Common myeloid progenitor, CD34-positive (primary cell): ENCODE measurements around the gene KAZN.

Source experiments
- CTCF ChIA-PET: fragments of 350-600 bp; sonication (Branson Sonifier 250); formaldehyde crosslinking; loops from one replicate; lab custom pipeline; 2021; ENCODE audit warnings: antibody characterized with exemption; lab: Charles Lee
- POLR2A ChIA-PET: fragments of 350-600 bp; sonication (Branson Sonifier 250); formaldehyde crosslinking; loops from one replicate; lab custom pipeline; 2021; ENCODE audit warnings: antibody characterized with exemption; lab: Charles Lee
- DNase-seq, 3 donors: peaks; one replicate each; pipeline versions ENCODE4 v3.0.0 to v3.0.0-alpha.2; 2013
- H3K27ac ChIP-seq, 2 experiments: 1 replicate in 1 of 2; 2 replicates in 1 of 2; pipeline ENCODE4 v1.7.0; 2013; ENCODE audit warnings: inconsistent platforms in 2 of 2, low read length in 2 of 2, mild to moderate bottlenecking in 2 of 2, low read depth in 1 of 2, moderate library complexity in 1 of 2; ENCODE audit not compliant: severe bottlenecking in 2 of 2, insufficient read depth in 1 of 2, poor library complexity in 1 of 2
- H3K27me3 ChIP-seq, 5 experiments: replicated peaks in 2 of 5; 1 replicate in 3 of 5; 2 replicates in 2 of 5; pipeline versions ENCODE4 v1.6.1 to v1.7.0; 2013; ENCODE audit warnings: low read length in 4 of 5, mild to moderate bottlenecking in 2 of 5, moderate library complexity in 2 of 5, inconsistent platforms in 1 of 5; ENCODE audit not compliant: insufficient read depth in 5 of 5, control insufficient read depth in 4 of 5
- H3K36me3 ChIP-seq, 4 experiments: 1 replicate in 2 of 4; 2 replicates in 2 of 4; pipeline versions ENCODE4 v1.6.1 to v1.7.0; 2013; ENCODE audit warnings: low read length in 3 of 4, control low read depth in 1 of 4, mild to moderate bottlenecking in 1 of 4; ENCODE audit not compliant: control insufficient read depth in 4 of 4, insufficient read depth in 4 of 4
- H3K4me1 ChIP-seq, 4 experiments: 1 replicate in 3 of 4; 2 replicates in 1 of 4; pipeline versions ENCODE4 v1.6.1 to v1.7.1; 2013; ENCODE audit warnings: low read length in 3 of 4, mild to moderate bottlenecking in 3 of 4, control low read depth in 1 of 4, inconsistent platforms in 1 of 4, moderate library complexity in 1 of 4; ENCODE audit not compliant: control insufficient read depth in 4 of 4, insufficient read depth in 4 of 4; ENCODE audit errors: control extremely low read depth in 1 of 4
- H3K4me3 ChIP-seq, 7 experiments: 1 replicate in 4 of 7; 2 replicates in 3 of 7; pipeline versions ENCODE4 v1.5.1 to v1.7.0; 2013; ENCODE audit warnings: mild to moderate bottlenecking in 7 of 7, low read length in 6 of 7, moderate library complexity in 6 of 7, inconsistent platforms in 2 of 7, low read depth in 2 of 7, control low read depth in 1 of 7; ENCODE audit not compliant: insufficient read depth in 4 of 7, control insufficient read depth in 1 of 7; ENCODE audit errors: extremely low read depth in 1 of 7
- H3K9me3 ChIP-seq, 5 experiments: 1 replicate in 4 of 5; 2 replicates in 1 of 5; pipeline versions ENCODE4 v1.6.1 to v1.7.1; 2013; ENCODE audit warnings: low read length in 4 of 5, mild to moderate bottlenecking in 2 of 5, inconsistent platforms in 1 of 5, low read depth in 1 of 5, moderate library complexity in 1 of 5; ENCODE audit not compliant: control insufficient read depth in 4 of 5, insufficient read depth in 2 of 5; ENCODE audit errors: control extremely low read depth in 1 of 5
- WGBS: methylation state at CpG from one replicate; pipeline ENCODE4 v1.1.5; 2013; ENCODE audit not compliant: insufficient coverage; 5-methylcytosine and 5-hydroxymethylcytosine counted together

The KAZN gene

GRCh38 chr1:14732728-14733047 lies 134.2 kb downstream of the KAZN start:
- Histone ChIP-seq H3K9me3 (no peaks in the 10 kb centered on the region), H3K36me3 (no peaks in the 10 kb centered on the region), H3K4me3 (no peak overlapping the region), H3K27me3 (no peaks in the 10 kb centered on the region), H3K27ac (no peak overlapping the region), H3K4me1 (peaks cover 7 to 35% (median 23%) of the 10 kb centered on the region in 4 experiments)
- 97% methylated on average over 4 of the region's 5 CpGs for WGBS
- DNase-seq = no peak
- POLR2A ChIA-PET = no interaction called here
- CTCF ChIA-PET = interaction anchor here (0.6 to 2.2 kb wide), 7 partner anchors 10 to 122 kb away, joined by 3 to 6 read pairs (median 3); no protein-coding TSS in a partner anchor

GRCh38 chr1:14733048-14733778 lies 134.7 kb downstream of the KAZN start:
- Histone ChIP-seq H3K27ac (no peak overlapping the region), H3K36me3 (no peaks in the 10 kb centered on the region), H3K4me3 (no peak overlapping the region), H3K9me3 (no peaks in the 10 kb centered on the region), H3K27me3 (no peaks in the 10 kb centered on the region), H3K4me1 (peaks cover 7 to 40% (median 28%) of the 10 kb centered on the region in 4 experiments)
- POLR2A ChIA-PET = no interaction called here
- DNase-seq = no peak
- CTCF ChIA-PET = interaction anchor here (1.0 to 2.2 kb wide), 7 partner anchors 10 to 122 kb away, joined by 3 to 6 read pairs (median 3); no protein-coding TSS in a partner anchor
- WGBS = 74% methylated on average over 17 of the region's 21 CpGs

GRCh38 chr1:14733779-14734140 lies 135.3 kb downstream of the KAZN start:
- no peaks in the 10 kb centered on the region for H3K36me3 ChIP-seq
- no peak overlapping the region for H3K27ac ChIP-seq
- CTCF ChIA-PET = interaction anchor here (1.0 to 2.2 kb wide), 5 partner anchors 25 to 123 kb away, joined by 3 to 6 read pairs (median 3); no protein-coding TSS in a partner anchor
- H3K4me1 ChIP-seq = peaks cover 7 to 43% (median 32%) of the 10 kb centered on the region in 4 experiments
- no peaks in the 10 kb centered on the region for H3K27me3 ChIP-seq
- no peak for DNase-seq
- POLR2A ChIA-PET = no interaction called here
- no peak overlapping the region for H3K4me3 ChIP-seq
- 91% methylated on average over 10 of the region's 10 CpGs for WGBS
- H3K9me3 ChIP-seq = no peaks in the 10 kb centered on the region

GRCh38 chr1:14735841-14736240 lies 137.4 kb downstream of the KAZN start:
- Histone ChIP-seq H3K4me1 (peaks cover 13 to 62% (median 47%) of the 10 kb centered on the region in 4 experiments), H3K4me3 (peak overlapping the region in 1 of 7 experiments; percentile 18), H3K27ac (no peak overlapping the region), H3K36me3 (no peaks in the 10 kb centered on the region), H3K27me3 (no peaks in the 10 kb centered on the region), H3K9me3 (no peaks in the 10 kb centered on the region)
- ChIA-PET POLR2A (no interaction called here), CTCF (interaction anchor here (0.7 kb wide), 1 partner anchor 27 kb away, joined by 3 read pairs; no protein-coding TSS in a partner anchor)
- peak; percentile 34 to 90 (median 82) for DNase-seq
- 0% methylated on average over 4 of the region's 4 CpGs for WGBS

DNA sequence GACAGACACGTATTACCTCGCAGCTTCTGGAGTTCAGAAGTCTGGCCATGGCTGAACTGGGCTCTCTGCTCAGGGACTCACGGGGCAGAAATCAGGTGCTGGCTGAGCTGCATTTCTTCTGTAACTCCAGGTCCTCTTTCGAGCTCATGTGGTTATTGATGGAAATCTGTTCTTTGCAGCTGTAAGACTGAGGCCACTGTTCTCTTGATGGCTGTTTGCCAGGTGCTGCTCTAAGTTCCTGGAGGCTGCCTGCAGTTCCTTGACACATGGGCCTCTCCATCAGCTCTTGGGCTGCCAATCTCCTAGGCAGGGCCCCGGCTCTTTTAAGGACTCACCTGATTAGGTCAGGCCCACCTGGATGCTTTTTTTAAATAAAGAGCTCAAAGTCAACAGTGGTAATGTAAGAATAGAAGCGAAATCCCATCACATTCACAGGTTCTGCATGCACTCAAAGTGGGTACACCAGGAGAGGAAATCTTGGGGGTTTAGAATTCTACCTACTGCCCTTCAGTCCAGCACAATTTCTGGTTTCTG lies 139.1 kb downstream of the KAZN start:
- Histone ChIP-seq H3K27me3 (no peaks in the 10 kb centered on the region), H3K9me3 (no peaks in the 10 kb centered on the region), H3K36me3 (no peaks in the 10 kb centered on the region), H3K4me1 (peaks cover 13 to 79% (median 50%) of the 10 kb centered on the region in 4 experiments), H3K27ac (no peak overlapping the region), H3K4me3 (no peak overlapping the region)
- peak in 2 of 3 donors; percentile 57 to 70 for DNase-seq
- POLR2A ChIA-PET = interaction anchor here (0.5 to 0.6 kb wide), 2 partner anchors 8 to 35 kb away, joined by 3 to 4 read pairs; no protein-coding TSS in a partner anchor
- CTCF ChIA-PET = interaction anchor here (1.4 to 1.9 kb wide), 2 partner anchors 41 to 68 kb away, joined by 4 to 5 read pairs; no protein-coding TSS in a partner anchor
- WGBS = 75% methylated on average over 4 of the region's 6 CpGs

DNA sequence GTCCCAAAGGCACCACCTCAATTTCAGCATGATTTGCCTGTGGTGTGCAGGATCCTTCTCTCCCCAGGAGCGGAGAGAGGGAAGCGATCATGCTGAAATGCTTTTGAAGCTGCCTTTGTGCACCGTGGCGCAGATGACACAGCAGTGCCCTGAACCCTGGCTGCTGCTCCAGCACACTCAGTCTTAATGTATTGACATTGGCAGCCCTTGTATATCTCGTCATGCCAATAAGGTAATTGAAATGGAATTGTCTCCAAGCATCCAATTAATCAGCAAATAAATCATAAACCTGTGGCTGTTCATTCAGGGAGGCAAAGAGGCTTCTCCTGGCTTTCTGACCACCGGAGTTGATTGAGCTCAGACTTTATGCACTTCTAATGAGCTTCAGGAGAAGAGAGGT lies 139.8 kb downstream of the KAZN start:
- no peaks in the 10 kb centered on the region for H3K27me3 ChIP-seq
- 96% methylated on average over 5 of the region's 6 CpGs for WGBS
- DNase-seq = no peak
- no peak overlapping the region for H3K4me3 ChIP-seq
- peaks cover 13 to 78% (median 50%) of the 10 kb centered on the region in 4 experiments for H3K4me1 ChIP-seq
- no peaks in the 10 kb centered on the region for H3K9me3 ChIP-seq
- H3K36me3 ChIP-seq = no peaks in the 10 kb centered on the region
- CTCF ChIA-PET = interaction anchor here (0.6 to 1.9 kb wide), 3 partner anchors 9 to 170 kb away, joined by 3 to 5 read pairs (median 3); no protein-coding TSS in a partner anchor
- H3K27ac ChIP-seq = no peak overlapping the region
- POLR2A ChIA-PET = no interaction called here

DNA sequence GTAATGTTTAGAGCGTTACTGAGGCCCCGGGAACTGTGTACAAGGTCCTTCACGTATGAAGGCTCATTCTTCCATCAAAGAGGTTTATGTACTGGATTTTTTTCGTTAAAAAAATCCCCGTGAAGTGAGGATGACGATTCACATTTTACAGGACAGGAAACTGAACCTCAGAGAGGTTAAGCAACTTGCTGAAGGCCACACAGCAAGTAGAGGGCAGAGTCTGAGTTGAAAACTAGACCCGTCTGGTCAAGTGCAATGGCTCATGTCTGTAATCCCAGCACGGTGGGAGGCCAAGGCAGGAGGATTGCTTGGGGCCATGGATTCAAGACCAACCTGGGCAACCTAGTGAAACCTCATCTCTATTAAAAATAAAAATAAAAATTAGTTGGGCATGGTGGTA lies 140.2 kb downstream of the KAZN start:
- Histone ChIP-seq H3K4me1 (peaks cover 13 to 74% (median 50%) of the 10 kb centered on the region in 4 experiments), H3K9me3 (no peaks in the 10 kb centered on the region), H3K27ac (no peak overlapping the region), H3K4me3 (no peak overlapping the region), H3K27me3 (no peaks in the 10 kb centered on the region), H3K36me3 (no peaks in the 10 kb centered on the region)
- WGBS = 88% methylated on average over 7 of the region's 8 CpGs
- POLR2A ChIA-PET = interaction anchor here (1.7 kb wide), 1 partner anchor 9 kb away, joined by 4 read pairs; no protein-coding TSS in a partner anchor
- no peak for DNase-seq
- CTCF ChIA-PET = interaction anchor here (0.6 to 1.9 kb wide), 5 partner anchors 9 to 1223 kb away, joined by 3 to 5 read pairs (median 3); no protein-coding TSS in a partner anchor
